SK-N-DZ (cell line): Measurements from ENCODE around the gene SLCO2A1.

Source experiments
- DNase-seq: peaks from one replicate; pipeline ENCODE4 v3.0.0-alpha.2; 2015; ENCODE audit warnings: low spot score

Gene SLCO2A1

GRCh38 chr3:134060561-134061385 lies 31.0 kb upstream of the SLCO2A1 start:
- no peak for DNase-seq

GRCh38 chr3:134059671-134060560 lies 30.2 kb upstream of the SLCO2A1 start:
- DNase-seq = no peak

DNA sequence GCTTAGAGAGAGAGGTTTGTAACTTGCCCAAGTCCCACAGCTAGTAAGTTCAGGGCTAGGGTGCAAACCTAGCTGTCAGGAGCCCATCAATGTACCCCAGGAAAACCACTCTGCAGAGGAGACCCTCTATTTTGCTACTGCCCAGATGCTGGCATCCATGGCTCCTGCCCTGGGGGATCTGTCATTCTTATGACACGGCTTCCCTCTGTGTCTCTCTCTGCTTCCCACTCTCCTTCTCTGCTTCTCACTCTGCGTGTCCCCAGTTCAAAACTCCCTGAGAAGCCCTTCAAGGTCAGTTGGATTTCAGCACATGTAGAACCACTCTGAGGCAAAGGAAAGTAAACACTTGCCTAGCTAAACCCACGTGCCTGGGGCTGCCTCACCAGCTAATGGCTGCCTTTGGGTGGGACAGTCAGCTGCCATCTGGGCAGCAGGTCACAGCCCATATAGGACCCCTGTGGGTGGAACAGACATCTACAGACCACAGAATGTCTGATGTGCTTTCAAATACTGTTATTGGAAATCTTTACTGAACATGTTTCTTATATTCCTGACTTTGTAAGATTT lies 29.4 kb upstream of the SLCO2A1 start:
- no peak for DNase-seq

DNA sequence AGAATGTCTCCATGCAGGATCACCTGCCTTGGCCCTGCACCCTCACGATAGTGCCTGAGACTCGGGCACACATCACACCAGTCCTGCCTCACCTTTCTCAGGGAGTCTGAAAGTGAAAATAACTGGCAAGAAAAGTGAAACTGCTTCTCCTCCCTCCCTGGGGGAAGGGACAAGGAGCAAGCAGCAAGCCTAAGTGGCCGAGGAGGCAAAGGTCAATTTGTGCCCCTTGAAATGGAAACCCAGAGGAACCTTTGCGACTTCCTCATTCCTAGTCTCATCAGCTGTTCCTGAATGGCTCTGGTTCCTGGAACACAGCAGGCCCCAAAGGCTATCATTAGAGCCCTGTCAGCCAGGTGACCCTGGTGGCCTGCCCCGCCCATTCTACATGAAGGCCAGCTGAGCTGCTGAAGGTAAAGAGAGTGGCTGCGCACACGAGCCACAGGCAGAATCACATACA lies 28.0 kb upstream of the SLCO2A1 start:
- DNase-seq = no peak

GRCh38 chr3:134057006-134057653 lies 27.4 kb upstream of the SLCO2A1 start:
- DNase-seq = no peak

DNA sequence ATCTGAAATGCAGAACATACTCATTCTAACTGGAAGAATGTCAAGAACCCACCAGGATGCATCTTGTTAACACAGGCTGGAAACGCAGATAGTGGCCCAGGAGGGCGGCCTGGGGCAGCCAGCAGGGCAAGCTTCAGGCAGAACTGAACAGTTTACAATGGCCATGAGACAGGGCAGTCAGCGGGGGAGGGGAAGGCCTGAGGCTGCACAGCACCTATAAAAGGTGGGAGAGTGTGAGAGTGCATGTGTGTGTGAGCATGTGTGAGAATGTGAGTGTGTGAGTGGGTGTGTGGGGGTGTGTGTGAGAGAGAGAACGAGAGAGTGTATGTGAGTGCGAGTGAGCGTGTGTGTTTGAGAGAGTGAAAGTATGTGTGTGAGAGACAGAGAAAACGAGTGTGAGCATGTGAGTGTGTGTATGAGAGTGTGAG lies 26.8 kb upstream of the SLCO2A1 start:
- DNase-seq = no peak

DNA sequence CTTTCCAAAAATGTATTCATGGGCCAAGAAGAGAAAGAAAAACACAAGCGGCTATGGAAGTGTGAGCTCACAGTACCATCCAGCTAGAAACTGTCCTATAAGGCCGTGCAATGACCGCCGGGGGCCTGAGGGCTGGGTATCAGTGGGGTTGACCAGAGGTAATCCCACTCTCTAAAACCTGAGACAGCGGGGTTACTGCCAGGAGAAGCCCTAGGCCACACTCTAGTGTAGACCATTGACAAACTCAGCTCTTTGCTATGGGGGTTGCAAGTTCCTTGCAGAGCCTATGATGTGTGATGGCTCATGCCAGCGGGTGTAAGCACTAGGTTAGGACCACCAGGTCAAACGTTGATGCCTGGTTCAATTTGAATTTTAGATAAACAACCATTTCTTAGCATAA lies 25.9 kb upstream of the SLCO2A1 start:
- DNase-seq = no peak

GRCh38 chr3:134054881-134055280 lies 25.2 kb upstream of the SLCO2A1 start:
- DNase-seq = no peak

GRCh38 chr3:134054231-134054630 lies 24.5 kb upstream of the SLCO2A1 start:
- no peak for DNase-seq

DNA sequence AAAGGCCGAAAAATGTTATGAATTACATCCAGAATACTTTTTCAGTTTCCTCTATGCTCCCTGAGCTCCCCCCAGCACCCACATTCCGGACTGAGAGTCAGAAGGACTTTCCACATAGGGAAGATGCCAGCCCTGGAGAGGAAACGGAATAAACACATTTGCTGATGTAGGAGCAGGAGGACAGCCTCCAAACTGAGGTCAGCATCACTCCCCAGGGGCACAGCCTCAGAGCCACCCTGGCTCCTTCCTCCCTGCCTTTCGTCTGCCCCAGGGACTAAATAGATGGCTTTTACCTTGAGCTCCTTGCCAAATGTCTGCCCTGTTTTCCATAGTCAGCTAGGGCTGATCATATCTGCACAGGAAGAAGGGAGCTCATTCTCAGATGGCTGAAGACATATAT lies 22.6 kb upstream of the SLCO2A1 start:
- DNase-seq = no peak

GRCh38 chr3:134049676-134050075 lies 20.0 kb upstream of the SLCO2A1 start:
- DNase-seq = no peak

DNA sequence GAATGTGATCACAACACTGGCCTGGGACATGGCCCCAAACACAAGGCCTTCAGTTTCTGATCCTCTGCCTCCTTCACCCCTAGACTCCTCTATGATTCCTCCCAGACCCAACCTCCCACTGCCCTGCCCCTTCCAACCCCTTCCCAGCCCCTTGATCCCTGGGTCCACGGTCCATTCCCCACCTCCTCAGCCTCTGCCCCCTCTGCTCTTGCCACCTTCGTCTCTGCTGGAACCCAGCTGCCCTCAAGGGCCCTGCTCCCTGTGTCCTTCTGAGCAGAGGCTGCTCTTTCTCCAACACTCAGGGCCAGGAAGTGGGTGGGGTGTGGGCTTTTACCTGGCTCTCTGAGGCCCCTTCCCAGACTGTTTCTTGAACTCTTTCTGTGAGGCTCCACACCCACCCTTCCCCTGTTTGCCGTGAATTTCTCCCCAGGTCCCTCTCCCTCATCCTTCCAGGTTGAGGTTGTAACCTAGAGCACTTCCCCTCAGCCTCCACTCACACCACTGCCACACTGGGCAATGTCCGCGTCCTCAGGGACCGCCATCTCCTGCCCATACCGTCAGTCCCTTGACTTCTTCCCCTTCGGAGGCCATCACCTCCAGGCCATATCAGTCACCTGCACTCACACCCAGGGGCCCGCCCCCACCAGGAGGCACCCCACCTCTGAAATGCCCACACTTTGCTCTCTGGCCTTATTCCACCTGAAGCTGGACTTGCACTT lies 18.7 kb upstream of the SLCO2A1 start:
- no peak for DNase-seq

GRCh38 chr3:134044459-134044858 lies 14.7 kb upstream of the SLCO2A1 start:
- no peak for DNase-seq

GRCh38 chr3:134040066-134040465 lies 10.3 kb upstream of the SLCO2A1 start:
- DNase-seq = no peak

DNA sequence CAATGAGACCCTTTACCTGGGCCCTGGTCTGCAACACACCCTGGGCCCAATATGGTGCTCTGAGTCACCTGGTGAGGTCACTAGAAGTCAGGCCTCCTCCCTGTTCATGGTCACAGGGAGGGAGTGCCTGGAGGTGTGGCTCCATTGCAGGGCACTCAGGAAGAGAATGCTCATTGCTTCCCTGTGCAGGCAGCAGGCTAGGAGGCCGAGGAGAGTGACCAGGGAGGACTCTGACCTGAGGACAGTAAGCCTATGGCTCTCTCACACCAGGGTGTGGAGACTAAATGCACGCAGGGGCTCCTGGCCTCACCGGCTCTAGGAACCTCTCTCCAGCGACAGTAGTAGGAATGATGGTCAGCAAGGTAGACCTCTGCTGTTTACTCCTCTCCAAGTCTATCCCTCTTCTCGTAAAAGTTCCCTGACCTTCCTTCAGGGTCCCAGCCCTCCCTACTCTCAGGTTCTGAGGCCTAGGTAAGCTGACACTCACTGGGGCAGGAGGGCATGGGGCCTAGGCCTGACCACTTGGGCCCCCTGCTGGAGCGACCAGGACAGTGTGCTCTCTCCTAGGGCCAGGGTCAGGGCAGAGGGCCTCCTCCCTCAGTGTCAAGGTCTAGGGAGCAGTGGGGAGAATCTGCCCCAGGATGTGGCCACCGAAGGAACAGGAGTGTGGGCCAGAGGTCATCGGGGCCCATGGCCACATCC lies 9.6 kb upstream of the SLCO2A1 start:
- no peak for DNase-seq

DNA sequence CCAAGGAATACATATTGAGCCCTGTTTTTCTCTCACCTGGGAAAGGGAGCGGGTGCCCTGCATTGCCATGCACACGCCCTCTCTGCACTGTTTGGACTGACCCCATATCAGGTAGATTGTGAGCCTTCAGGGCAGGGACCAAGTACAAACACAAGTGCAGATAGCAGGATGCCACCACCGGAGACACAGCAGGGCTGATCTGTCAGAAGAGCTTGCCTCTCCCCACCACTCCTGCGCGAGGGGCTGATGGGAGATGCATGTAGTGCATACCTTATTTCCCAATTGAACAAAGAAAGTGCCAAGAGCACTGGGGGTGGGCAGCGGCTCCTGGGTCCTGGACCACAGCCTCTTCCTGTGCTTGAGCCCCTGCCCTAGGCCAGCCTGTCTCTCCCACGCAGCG lies 9.0 kb upstream of the SLCO2A1 start:
- no peak for DNase-seq

DNA sequence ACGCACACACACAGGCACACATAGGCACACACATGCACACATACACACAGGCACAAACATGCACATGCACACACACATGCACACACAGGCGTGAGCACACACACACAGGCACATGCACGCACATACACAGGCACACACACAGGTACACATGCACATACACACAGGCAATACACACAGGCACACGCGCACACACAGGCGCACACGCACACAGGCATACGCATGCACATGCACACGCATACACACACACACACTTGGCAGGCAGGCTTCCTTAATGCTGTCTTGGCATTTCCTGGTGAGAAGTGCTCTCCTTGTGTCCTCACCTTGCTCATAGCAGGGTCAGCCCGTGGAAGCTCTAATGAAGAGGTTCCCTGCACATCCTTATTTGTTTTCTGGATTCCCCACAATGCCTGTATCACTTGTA lies 8.4 kb upstream of the SLCO2A1 start:
- DNase-seq = no peak

- no peak for DNase-seq
Measured at GRCh38 chr3:134037168-134037567, 7.4 kb upstream of the SLCO2A1 start.

DNA sequence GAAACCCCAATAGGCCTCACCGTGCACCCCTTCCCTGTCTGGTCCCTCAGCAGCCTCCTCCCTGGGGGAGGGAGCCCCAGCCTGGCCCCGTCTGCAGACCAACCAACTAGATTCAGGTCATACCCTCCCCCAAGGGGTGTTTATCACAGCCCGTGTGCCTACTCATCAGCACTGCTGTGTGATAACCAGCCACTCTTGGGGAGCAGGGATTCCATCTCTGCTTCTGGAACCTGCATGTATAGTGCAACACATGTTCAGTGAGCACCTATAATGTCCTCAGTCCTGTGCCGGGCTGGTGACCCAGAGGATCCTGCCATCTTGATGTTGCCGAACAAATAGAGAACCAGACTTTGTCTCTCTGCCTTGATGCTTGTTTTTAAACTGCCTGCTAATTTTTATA lies 6.6 kb upstream of the SLCO2A1 start:
- no peak for DNase-seq

GRCh38 chr3:134035836-134036235 lies 6.1 kb upstream of the SLCO2A1 start:
- DNase-seq = no peak
